Muscle of leg (tissue), 11 donors: ENCODE data around the gene GFPT2. TPM values are rescaled to one million over a fixed set of nuclear protein-coding genes. Genes with fewer than 3 reads are reported as not detected.

ENCODE experiments used
- DNase-seq: peaks from one replicate; pipeline ENCODE4 v3.0.0; 2013
- H3K27ac ChIP-seq: one replicate; pipeline ENCODE4 v1.5.1; 2013; ENCODE audit warnings: mild to moderate bottlenecking, low read length, control low read depth
- H3K27me3 ChIP-seq: one replicate; pipeline ENCODE4 v1.6.1; 2013; ENCODE audit warnings: low read length; ENCODE audit not compliant: control insufficient read depth, insufficient read depth
- H3K36me3 ChIP-seq: one replicate; pipeline ENCODE4 v1.6.1; 2013; ENCODE audit warnings: low read length; ENCODE audit not compliant: control insufficient read depth, insufficient read depth
- H3K4me1 ChIP-seq: one replicate; pipeline ENCODE4 v1.6.1; 2013; ENCODE audit warnings: low read length; ENCODE audit not compliant: control insufficient read depth, insufficient read depth
- H3K4me3 ChIP-seq: one replicate; pipeline ENCODE4 v1.5.1; 2013; ENCODE audit warnings: low read length, control low read depth
- H3K9me3 ChIP-seq: replicated peaks from 2 replicates; pipeline ENCODE4 v1.6.1; 2013; ENCODE audit warnings: low read depth, low read length; ENCODE audit not compliant: control insufficient read depth
- WGBS: methylation state at CpG from one replicate; pipeline ENCODE4 v1.1.5; 2013; ENCODE audit warnings: missing lambda C conversion rate; ENCODE audit not compliant: insufficient coverage; 5-methylcytosine and 5-hydroxymethylcytosine counted together
- polyA plus RNA-seq, 8 donors: library from polyadenylated mRNA; unstranded; fragments of 120-200 nt; gene quantifications; one replicate each; pipeline versions ENCODE4 v1.2.1 to v1.2.3, GENCODE V29; 2013; ENCODE audit warnings: inconsistent platforms in 1 of 8, low replicate concordance in 1 of 8; ENCODE audit not compliant: insufficient read length in 8 of 8, insufficient read depth in 1 of 8
- total RNA-seq: library from RNA; stranded (reverse); fragments of 120-200 nt; gene quantifications from one replicate; pipeline ENCODE4 v1.2.4, GENCODE V29; 2013

The GFPT2 gene
- total and polyA plus RNA-seq, 9 donors = 7.0 to 12.2 (median 10.4) TPM

DNA sequence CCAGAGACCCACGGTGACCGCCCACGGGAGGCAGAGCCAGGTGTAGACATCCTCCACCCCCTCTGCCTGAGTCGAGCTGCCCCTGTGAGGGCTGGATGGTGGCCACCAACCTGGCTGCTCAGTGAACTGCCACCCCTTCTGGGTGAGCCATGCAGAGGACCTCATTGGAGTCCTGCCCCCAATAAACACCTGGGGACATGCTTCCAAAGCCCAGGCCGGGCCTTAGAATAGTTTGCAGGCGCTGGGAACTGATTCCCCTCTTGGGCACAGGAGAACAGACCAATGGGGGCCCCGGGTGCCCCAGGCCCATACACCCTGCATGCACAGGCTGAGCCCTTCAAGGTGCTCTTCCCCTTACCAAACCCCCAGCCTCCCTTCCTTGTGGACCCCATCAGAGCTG is 38.1 kb upstream of the GFPT2 start:
- Histone ChIP-seq H3K9me3 (no peaks in the 10 kb centered on the region), H3K27me3 (no peaks in the 10 kb centered on the region), H3K4me3 (no peak overlapping the region), H3K4me1 (no peaks in the 10 kb centered on the region), H3K27ac (no peak overlapping the region), H3K36me3 (no peaks in the 10 kb centered on the region)
- 82% methylated on average over 7 of the region's 7 CpGs for WGBS
- DNase-seq = no peak

GRCh38 chr5:180390441-180391190 is 37.5 kb upstream of the GFPT2 start:
- H3K4me3 ChIP-seq = no peak overlapping the region
- H3K36me3 ChIP-seq = no peaks in the 10 kb centered on the region
- no peak overlapping the region for H3K27ac ChIP-seq
- H3K4me1 ChIP-seq = no peaks in the 10 kb centered on the region
- no peaks in the 10 kb centered on the region for H3K27me3 ChIP-seq
- 68% methylated on average over 10 of the region's 15 CpGs for WGBS
- no peaks in the 10 kb centered on the region for H3K9me3 ChIP-seq
- DNase-seq = no peak

GRCh38 chr5:180389252-180390101 is 36.3 kb upstream of the GFPT2 start:
- H3K4me1 ChIP-seq = no peaks in the 10 kb centered on the region
- H3K9me3 ChIP-seq = no peaks in the 10 kb centered on the region
- H3K27me3 ChIP-seq = no peaks in the 10 kb centered on the region
- WGBS = 40% methylated on average over 38 of the region's 39 CpGs
- no peak overlapping the region for H3K4me3 ChIP-seq
- H3K27ac ChIP-seq = no peak overlapping the region
- H3K36me3 ChIP-seq = no peaks in the 10 kb centered on the region
- peak; percentile 44 for DNase-seq

DNA sequence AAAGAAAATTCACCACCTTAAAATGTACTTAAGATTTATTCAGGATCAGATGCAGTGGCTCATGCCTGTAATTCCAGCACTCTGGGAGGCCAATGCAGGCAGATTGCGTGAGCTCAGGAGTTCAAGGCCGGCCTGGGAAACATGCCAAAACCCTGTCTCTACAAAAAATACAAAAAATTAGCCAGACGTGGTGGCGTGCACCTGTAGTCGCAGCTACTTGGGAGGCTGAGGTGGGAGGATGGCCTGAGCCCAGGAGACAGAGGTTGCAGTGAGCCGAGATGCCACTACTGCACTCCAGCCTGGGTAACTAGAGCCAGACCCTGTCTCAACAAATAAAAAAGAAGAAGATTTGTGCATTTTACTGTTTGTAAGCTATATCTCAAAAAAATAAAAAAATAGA is 34.7 kb upstream of the GFPT2 start:
- Histone ChIP-seq H3K27me3 (no peaks in the 10 kb centered on the region), H3K27ac (no peak overlapping the region), H3K4me3 (no peak overlapping the region), H3K9me3 (no peaks in the 10 kb centered on the region), H3K36me3 (no peaks in the 10 kb centered on the region), H3K4me1 (no peaks in the 10 kb centered on the region)
- DNase-seq = no peak
- WGBS = 94% methylated on average over 3 of the region's 6 CpGs

DNA sequence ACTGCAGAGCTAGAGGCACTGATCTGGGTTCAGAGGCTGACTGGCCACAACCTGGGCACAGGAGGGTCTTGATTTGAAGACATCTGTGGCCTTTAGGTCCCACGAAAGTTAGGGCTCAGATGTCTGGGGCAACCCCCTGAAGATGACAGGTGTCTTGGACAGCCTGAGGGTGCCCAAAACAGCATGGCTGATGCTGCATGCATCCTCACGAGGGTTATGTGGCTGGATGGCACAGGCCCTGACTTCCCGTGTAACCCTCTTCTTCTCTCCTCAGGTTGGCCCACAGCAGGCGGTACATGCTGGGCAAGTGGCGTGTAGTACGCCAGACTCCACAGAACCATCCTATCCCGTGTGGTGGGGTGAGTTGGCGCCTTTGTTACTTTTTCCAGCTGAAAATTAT is 29.8 kb upstream of the GFPT2 start:
- peaks cover 3% of the 10 kb centered on the region for H3K27me3 ChIP-seq
- peaks cover 16% of the 10 kb centered on the region for H3K4me1 ChIP-seq
- no peak for DNase-seq
- no peak overlapping the region for H3K27ac ChIP-seq
- H3K9me3 ChIP-seq = no peaks in the 10 kb centered on the region
- H3K36me3 ChIP-seq = no peaks in the 10 kb centered on the region
- H3K4me3 ChIP-seq = no peak overlapping the region
- 100% methylated on average over 2 of the region's 8 CpGs for WGBS

DNA sequence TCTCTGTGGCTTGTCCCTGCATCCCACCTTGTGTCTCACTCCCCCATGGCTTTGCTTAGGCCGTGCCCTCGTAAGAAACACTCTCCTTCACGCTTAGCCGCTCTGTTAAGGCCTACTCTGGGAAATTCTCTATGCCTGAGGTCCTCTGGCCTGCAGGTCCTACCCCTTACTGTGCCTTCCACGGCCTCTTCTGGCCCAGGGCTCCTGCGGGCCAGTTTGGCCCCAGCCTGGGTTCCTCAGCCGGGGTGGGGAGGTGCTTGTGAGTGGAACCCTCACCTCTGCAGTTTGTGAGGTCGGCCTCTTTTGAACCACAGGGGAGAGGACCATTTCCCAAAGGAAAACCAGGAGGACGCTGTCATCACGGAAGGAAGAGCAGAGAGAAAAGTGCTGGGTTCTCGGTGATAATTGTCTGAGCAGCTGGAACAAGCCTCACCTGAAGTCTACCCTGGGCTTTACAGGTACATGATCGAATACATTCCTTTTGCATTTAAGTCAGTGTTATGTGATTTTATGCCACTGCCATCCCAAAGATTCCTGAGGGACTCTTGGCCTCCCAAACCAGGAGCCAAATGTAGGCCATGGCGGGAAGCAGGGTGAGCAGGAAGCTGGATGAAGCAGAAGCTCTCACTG is 28.8 kb upstream of the GFPT2 start:
- no peaks in the 10 kb centered on the region for H3K36me3 ChIP-seq
- H3K4me1 ChIP-seq = peaks cover 16% of the 10 kb centered on the region
- H3K9me3 ChIP-seq = no peaks in the 10 kb centered on the region
- WGBS = 70% methylated on average over 7 of the region's 13 CpGs
- no peak overlapping the region for H3K27ac ChIP-seq
- DNase-seq = no peak
- H3K4me3 ChIP-seq = no peak overlapping the region
- H3K27me3 ChIP-seq = peaks cover 3% of the 10 kb centered on the region

DNA sequence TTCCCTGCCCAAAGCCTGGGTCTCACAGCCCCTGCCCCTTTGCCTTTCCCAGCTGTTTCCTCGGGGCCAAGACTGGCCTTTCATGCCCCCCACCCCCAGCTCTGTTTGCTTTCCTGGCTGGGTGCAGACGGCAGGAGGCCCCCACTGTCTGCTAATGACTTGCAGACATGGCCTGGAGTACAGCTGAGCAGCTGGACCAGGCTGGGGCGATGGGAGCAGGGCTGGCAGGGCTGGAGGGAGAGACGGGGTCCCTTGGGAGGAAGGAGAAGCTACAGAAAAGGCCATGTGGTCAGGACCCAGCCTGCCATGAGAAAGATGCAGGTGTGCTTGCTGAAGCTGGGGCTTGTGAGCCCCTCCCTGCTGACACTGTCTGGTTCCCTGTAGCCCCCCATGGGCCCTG is 28.3 kb upstream of the GFPT2 start:
- WGBS = 0% methylated on average over 2 of the region's 4 CpGs
- peaks cover 16% of the 10 kb centered on the region for H3K4me1 ChIP-seq
- no peak for DNase-seq

GRCh38 chr5:180380856-180381255 is 27.7 kb upstream of the GFPT2 start:
- WGBS = 31% methylated on average over 12 of the region's 15 CpGs
- H3K4me3 ChIP-seq = no peak overlapping the region
- H3K4me1 ChIP-seq = peaks cover 16% of the 10 kb centered on the region
- H3K9me3 ChIP-seq = no peaks in the 10 kb centered on the region
- H3K27ac ChIP-seq = peak overlapping the region; percentile 65
- peaks cover 3% of the 10 kb centered on the region for H3K27me3 ChIP-seq
- H3K36me3 ChIP-seq = no peaks in the 10 kb centered on the region
- peak; percentile 75 for DNase-seq

More for the DNA sequence above, 28.3 kb upstream of the GFPT2 start:
- H3K4me3 ChIP-seq = no peak overlapping the region
- no peaks in the 10 kb centered on the region for H3K9me3 ChIP-seq
- H3K27ac ChIP-seq = no peak overlapping the region
- H3K27me3 ChIP-seq = peaks cover 3% of the 10 kb centered on the region
- no peaks in the 10 kb centered on the region for H3K36me3 ChIP-seq

GRCh38 chr5:180380441-180380840 is 27.3 kb upstream of the GFPT2 start:
- Histone ChIP-seq H3K27ac (peak overlapping the region; percentile 65), H3K4me1 (peaks cover 16% of the 10 kb centered on the region), H3K27me3 (peaks cover 3% of the 10 kb centered on the region), H3K36me3 (no peaks in the 10 kb centered on the region), H3K4me3 (no peak overlapping the region), H3K9me3 (no peaks in the 10 kb centered on the region)
- no peak for DNase-seq
- 100% methylated on average over 2 of the region's 10 CpGs for WGBS
